ENCODE measurements around the gene ZNF365. TPM values are rescaled to one million over a fixed set of nuclear protein-coding genes. Genes with fewer than 3 reads are reported as not detected.
"Not testable (repeated sequence)": the region's sequence is repeated elsewhere in the genome, so short reads cannot be mapped to it uniquely, and the experiment has no call there.

ZNF365 gene
- total RNA-seq, 2 donors from 2014 or later: not detected

GRCh38 chr10:62393237-62393636 lies 19.1 kb downstream of the ZNF365 start:
- DNase-seq (ENCODE audit: low spot score in 2 of 2) (no peak), ATAC-seq (no peak)
- no peak overlapping the region for H3K27ac Mint-ChIP-seq
- no peaks in the 10 kb centered on the region for H3K36me3 Mint-ChIP-seq
- peaks cover 0 to 2% of the 10 kb centered on the region in 2 donors for H3K9me3 Mint-ChIP-seq

- no peak for ATAC-seq
- H3K27ac Mint-ChIP-seq: no peak overlapping the region
- no peaks in the 10 kb centered on the region for H3K9me3 Mint-ChIP-seq
- no peak for DNase-seq (ENCODE audit: low spot score in 2 of 2)
- no peaks in the 10 kb centered on the region for H3K36me3 Mint-ChIP-seq
Observed at GRCh38 chr10:62394556-62395018, 20.4 kb downstream of the ZNF365 start.

DNA sequence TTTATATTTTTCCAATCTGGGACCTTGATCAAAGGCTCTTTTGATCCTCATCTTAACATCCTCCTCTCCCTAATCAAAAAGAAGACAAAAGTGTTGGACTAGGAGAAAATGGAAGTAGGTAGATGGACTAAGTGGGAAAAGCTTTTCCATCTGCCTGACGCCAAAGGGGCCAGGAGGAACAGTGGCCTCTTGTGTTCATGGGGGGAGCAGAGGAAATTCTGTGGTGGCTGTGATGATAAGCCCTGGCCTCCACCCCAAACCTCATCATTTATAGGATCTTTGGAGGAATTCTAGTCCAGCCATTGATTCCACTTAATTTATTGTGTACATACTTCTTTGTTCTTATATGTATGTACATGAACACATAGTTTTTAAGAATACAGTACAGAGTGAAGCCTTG lies 21.7 kb downstream of the ZNF365 start:
- Mint-ChIP-seq H3K36me3 (no peaks in the 10 kb centered on the region), H3K27ac (no peak overlapping the region), H3K9me3 (no peaks in the 10 kb centered on the region)
- DNase-seq (ENCODE audit: low spot score in 2 of 2): no peak
- ATAC-seq: no peak

GRCh38 chr10:62396864-62397263 lies 22.7 kb downstream of the ZNF365 start:
- Mint-ChIP-seq H3K36me3 (no peaks in the 10 kb centered on the region), H3K27ac (no peak overlapping the region), H3K9me3 (no peaks in the 10 kb centered on the region)
- no peak for ATAC-seq
- no peak for DNase-seq (ENCODE audit: low spot score in 2 of 2)

DNA sequence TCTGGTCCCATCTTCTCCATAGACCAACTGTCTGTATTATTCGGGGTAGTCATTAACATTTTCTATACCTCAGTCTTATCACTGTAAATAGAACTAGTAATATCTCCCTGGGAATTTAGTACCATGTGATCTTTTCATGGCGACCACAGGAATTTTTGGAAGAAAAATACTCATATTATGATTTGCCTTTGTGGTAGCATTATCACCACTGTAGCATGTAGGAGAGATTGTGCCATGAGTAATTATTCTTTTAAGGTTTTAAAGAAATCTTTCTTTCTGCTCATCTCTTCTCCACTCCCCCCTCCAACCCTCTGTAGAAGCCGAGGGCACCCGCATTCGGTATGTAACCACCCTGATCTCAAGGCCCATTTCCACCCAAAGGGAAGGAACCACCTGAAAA lies 25.0 kb downstream of the ZNF365 start:
- ATAC-seq (no peak), DNase-seq (ENCODE audit: low spot score in 2 of 2) (no peak)
- no peaks in the 10 kb centered on the region for H3K9me3 Mint-ChIP-seq
- no peaks in the 10 kb centered on the region for H3K36me3 Mint-ChIP-seq
- no peak overlapping the region for H3K27ac Mint-ChIP-seq

DNA sequence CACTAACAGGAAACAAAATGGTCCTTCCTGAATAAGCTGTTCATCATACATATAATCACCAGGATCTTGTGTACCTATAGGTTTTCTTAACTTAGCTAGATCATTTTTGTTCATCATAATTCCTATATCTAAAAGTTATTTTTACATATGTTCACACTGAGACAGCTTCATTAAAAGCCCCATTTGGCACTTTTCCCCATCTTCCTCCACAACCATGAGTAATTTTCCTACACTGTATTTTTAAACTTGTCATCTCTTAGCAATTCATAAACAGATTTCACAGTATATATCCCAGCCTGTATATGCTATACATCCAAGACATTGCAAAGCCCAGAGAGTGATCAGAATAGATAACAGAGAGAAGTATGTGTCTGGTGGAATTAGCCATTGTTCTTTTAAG lies 28.3 kb downstream of the ZNF365 start:
- Mint-ChIP-seq H3K27ac (no peak overlapping the region), H3K36me3 (peaks cover 1 to 2% of the 10 kb centered on the region in 2 donors), H3K9me3 (peaks cover 3 to 9% of the 10 kb centered on the region in 2 donors)
- ATAC-seq (no peak), DNase-seq (ENCODE audit: low spot score in 2 of 2) (no peak)

DNA sequence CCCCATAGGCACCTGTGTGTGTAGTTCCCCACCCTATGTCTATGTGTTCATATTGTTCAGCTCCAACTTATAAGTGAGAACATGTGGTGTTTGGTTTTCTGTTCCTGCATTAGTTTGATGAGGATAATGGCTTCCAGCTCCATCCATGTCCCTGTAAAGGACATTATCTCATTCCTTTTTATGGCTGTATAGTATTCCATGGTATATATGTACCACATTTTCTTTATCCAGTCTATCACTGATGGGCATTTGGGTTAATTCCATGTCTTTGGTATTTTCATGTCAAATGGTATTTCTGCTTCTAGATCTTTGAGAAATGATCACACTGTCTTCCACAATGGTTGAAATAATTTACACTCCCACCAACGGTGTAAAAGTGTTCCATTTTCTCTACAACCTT lies 36.4 kb downstream of the ZNF365 start:
- peaks cover 18 to 26% of the 10 kb centered on the region in 2 donors for H3K36me3 Mint-ChIP-seq
- not testable (repeated sequence) for H3K27ac Mint-ChIP-seq; DNase-seq (ENCODE audit: low spot score in 2 of 2); ATAC-seq
- H3K9me3 Mint-ChIP-seq: peaks cover 19 to 41% of the 10 kb centered on the region in 2 donors

DNA sequence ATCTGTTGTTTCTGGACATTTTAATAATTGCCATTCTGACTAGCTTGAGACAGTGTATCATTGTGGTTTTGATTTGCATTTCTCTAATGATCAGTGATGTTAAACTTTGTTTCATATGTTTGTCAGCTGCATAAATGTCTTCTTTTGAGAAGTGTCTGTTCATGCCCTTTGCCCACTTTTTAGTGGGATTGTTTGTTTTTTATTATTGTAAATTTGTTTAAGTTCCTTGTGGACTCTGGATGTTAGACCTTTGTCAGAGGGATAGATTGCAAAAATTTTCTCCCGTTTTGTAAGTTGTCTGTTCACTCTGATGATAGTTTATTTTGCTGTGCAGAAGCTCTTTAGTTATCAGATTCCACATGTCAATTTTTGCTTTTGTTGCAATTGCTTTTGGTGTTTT lies 36.8 kb downstream of the ZNF365 start:
- DNase-seq (ENCODE audit: low spot score in 2 of 2); ATAC-seq; H3K27ac Mint-ChIP-seq: not testable (repeated sequence)
- Mint-ChIP-seq H3K9me3 (peaks cover 19 to 41% of the 10 kb centered on the region in 2 donors), H3K36me3 (peaks cover 18 to 26% of the 10 kb centered on the region in 2 donors)

DNA sequence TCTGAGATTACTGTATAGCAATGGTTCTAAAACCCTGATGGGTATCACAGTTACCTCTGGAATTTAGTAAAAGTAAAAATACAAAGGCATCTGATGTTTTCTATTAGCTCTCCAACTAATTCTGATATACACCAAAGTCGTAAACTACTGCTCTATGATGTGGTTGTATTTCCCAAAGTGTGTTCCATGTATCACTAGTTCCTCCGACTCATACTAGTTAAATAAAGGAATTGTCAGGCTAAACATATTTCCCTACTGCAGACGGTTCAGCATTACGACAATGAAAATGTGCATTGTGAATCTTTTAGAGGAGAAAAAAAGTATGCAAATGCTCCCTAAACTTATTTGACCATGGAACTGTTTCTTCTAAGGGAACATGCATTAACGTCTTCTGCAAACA lies 38.9 kb downstream of the ZNF365 start:
- Mint-ChIP-seq H3K27ac (no peak overlapping the region), H3K9me3 (peaks cover 14 to 27% of the 10 kb centered on the region in 2 donors)

DNA sequence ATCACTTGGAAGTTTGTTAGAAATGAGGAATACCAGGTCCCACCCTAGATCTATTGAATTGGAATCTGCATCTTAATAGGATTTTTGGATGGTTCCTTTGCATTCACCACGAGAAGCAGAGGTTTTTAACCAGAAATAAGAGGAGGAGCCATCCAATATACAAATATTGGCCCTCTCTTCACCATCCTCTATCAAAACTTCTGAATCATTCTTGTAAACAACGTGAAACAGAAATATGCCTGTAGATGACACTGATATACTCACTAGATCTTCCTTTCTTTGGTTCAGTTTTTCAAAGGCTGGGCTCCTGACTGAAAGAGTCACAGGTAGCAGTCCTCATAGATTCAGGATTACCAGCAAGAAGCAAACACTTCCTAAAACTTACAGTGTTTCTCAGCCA lies 39.5 kb downstream of the ZNF365 start:
- Mint-ChIP-seq H3K27ac (no peak overlapping the region), H3K36me3 (peaks cover 13 to 16% of the 10 kb centered on the region in 2 donors), H3K9me3 (peaks cover 14 to 21% of the 10 kb centered on the region in 2 donors)
- DNase-seq (ENCODE audit: low spot score in 2 of 2) (no peak), ATAC-seq (no peak)

More for the DNA sequence above, 38.9 kb downstream of the ZNF365 start:
- DNase-seq (ENCODE audit: low spot score in 2 of 2): no peak
- H3K36me3 Mint-ChIP-seq: peaks cover 13 to 19% of the 10 kb centered on the region in 2 donors
- no peak for ATAC-seq

- DNase-seq (ENCODE audit: low spot score in 2 of 2) (no peak), ATAC-seq (no peak)
- H3K27ac Mint-ChIP-seq: no peak overlapping the region
- peaks cover 13 to 16% of the 10 kb centered on the region in 2 donors for H3K36me3 Mint-ChIP-seq
- H3K9me3 Mint-ChIP-seq: peaks cover 14 to 18% of the 10 kb centered on the region in 2 donors
Observed at GRCh38 chr10:62414359-62414758, 40.2 kb downstream of the ZNF365 start.

- H3K27ac Mint-ChIP-seq: no peak overlapping the region
- H3K9me3 Mint-ChIP-seq: peaks cover 0 to 4% of the 10 kb centered on the region in 2 donors
- no peak for ATAC-seq
- no peak for DNase-seq (ENCODE audit: low spot score in 2 of 2)
- H3K36me3 Mint-ChIP-seq: peaks cover 0 to 5% of the 10 kb centered on the region in 2 donors
Observed at GRCh38 chr10:62422068-62422590, 48.0 kb downstream of the ZNF365 start.

- Mint-ChIP-seq H3K9me3 (peaks cover 4 to 12% of the 10 kb centered on the region in 2 donors), H3K27ac (no peak overlapping the region), H3K36me3 (peaks cover 6 to 18% of the 10 kb centered on the region in 2 donors)
- no peak for ATAC-seq
- DNase-seq (ENCODE audit: low spot score in 2 of 2): no peak
Observed at GRCh38 chr10:62424026-62424425, 49.9 kb downstream of the ZNF365 start.

GRCh38 chr10:62426086-62426485 lies 51.9 kb downstream of the ZNF365 start:
- Mint-ChIP-seq H3K27ac (peak overlapping the region; percentile 75 to 76), H3K36me3 (peaks cover 6 to 18% of the 10 kb centered on the region in 2 donors), H3K9me3 (peaks cover 4 to 17% of the 10 kb centered on the region in 2 donors)
- ATAC-seq: peak; percentile 98 to 99
- peak; percentile 45 to 58 for DNase-seq (ENCODE audit: low spot score in 2 of 2)

GRCh38 chr10:62426600-62426999 lies 52.4 kb downstream of the ZNF365 start:
- Mint-ChIP-seq H3K9me3 (peaks cover 4 to 17% of the 10 kb centered on the region in 2 donors), H3K36me3 (peaks cover 6 to 18% of the 10 kb centered on the region in 2 donors), H3K27ac (peak overlapping the region; percentile 75 to 76)
- DNase-seq (ENCODE audit: low spot score in 2 of 2) (no peak), ATAC-seq (peak; percentile 2 to 9)

GRCh38 chr10:62430881-62431280 lies 56.7 kb downstream of the ZNF365 start:
- DNase-seq (ENCODE audit: low spot score in 2 of 2) (no peak), ATAC-seq (no peak)
- H3K9me3 Mint-ChIP-seq: peaks cover 4 to 17% of the 10 kb centered on the region in 2 donors
- peaks cover 6 to 18% of the 10 kb centered on the region in 2 donors for H3K36me3 Mint-ChIP-seq
- no peak overlapping the region for H3K27ac Mint-ChIP-seq

GRCh38 chr10:62433181-62433692 lies 59.1 kb downstream of the ZNF365 start:
- Mint-ChIP-seq H3K9me3 (peaks cover 3 to 11% of the 10 kb centered on the region in 2 donors), H3K36me3 (peaks cover 4 to 5% of the 10 kb centered on the region in 2 donors), H3K27ac (peak overlapping the region; percentile 75 to 82)
- DNase-seq (ENCODE audit: low spot score in 2 of 2) (peak; percentile 59 to 66), ATAC-seq (peak; percentile 87 to 95)

GRCh38 chr10:62433901-62434300 lies 59.7 kb downstream of the ZNF365 start:
- ATAC-seq: no peak
- Mint-ChIP-seq H3K9me3 (peaks cover 0 to 6% of the 10 kb centered on the region in 2 donors), H3K27ac (peak overlapping the region; percentile 75 to 82), H3K36me3 (no peaks in the 10 kb centered on the region)
- no peak for DNase-seq (ENCODE audit: low spot score in 2 of 2)
